Measurements from ENCODE around the gene SSR4.
"Not testable (repeated sequence)": the region's sequence is repeated elsewhere in the genome, so short reads cannot be mapped to it uniquely, and the experiment has no call there.

DNA sequence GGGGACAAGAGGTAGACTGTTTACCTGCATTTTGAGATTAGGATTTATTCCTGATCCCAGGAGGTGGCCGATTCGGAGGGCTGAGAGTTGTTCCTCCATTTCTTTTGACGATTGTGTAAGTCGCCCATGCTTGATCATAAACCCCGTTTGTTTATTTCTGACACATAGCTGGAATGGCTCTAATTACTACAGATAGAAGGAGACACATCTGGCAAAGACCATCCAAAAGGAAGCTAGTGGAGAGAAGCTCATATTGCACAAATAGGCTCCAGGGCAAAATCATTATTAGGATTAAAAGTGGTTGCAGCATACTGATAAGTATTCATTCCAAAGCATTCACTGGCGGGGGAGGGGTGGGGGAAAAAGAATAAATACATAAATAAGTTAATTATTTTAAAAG lies 47.5 kb upstream of the SSR4 start:
- TF ChIP-seq, protein P1, sequence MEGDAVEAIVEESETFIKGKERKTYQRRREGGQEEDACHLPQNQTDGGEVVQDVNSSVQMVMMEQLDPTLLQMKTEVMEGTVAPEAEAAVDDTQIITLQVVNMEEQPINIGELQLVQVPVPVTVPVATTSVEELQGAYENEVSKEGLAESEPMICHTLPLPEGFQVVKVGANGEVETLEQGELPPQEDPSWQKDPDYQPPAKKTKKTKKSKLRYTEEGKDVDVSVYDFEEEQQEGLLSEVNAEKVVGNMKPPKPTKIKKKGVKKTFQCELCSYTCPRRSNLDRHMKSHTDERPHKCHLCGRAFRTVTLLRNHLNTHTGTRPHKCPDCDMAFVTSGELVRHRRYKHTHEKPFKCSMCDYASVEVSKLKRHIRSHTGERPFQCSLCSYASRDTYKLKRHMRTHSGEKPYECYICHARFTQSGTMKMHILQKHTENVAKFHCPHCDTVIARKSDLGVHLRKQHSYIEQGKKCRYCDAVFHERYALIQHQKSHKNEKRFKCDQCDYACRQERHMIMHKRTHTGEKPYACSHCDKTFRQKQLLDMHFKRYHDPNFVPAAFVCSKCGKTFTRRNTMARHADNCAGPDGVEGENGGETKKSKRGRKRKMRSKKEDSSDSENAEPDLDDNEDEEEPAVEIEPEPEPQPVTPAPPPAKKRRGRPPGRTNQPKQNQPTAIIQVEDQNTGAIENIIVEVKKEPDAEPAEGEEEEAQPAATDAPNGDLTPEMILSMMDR (IDR thresholded peaks at IDR 0.05; ENCODE audit: low read depth, low read length) = not testable (repeated sequence)
- TF ChIP-seq MYC (IDR thresholded peaks at IDR 0.05; ENCODE audit: low read depth, low read length); POLR2A (IDR thresholded peaks at IDR 0.05; ENCODE audit: extremely low read depth, insufficient read length): not testable (repeated sequence)
- TF ChIP-seq, protein P2, sequence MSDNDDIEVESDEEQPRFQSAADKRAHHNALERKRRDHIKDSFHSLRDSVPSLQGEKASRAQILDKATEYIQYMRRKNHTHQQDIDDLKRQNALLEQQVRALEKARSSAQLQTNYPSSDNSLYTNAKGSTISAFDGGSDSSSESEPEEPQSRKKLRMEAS (IDR thresholded peaks at IDR 0.05; ENCODE audit: low read depth, low read length) = not testable (repeated sequence)
